Natural killer cell (primary cell): ENCODE data around the gene MTMR3. TPM values are rescaled to one million over a fixed set of nuclear protein-coding genes. Genes with fewer than 3 reads are reported as not detected.

Source experiments
- ATAC-seq, 3 donors: fragments of 150-1000 bp in 2 of 3; fragments of 200-7000 bp in 1 of 3; cut with Tn5 transposase; 1 replicate in 1 of 3; 2 replicates in 2 of 3; pipeline ENCODE4 v1.10.0; 2021; ENCODE audit warnings: mild to moderate bottlenecking in 2 of 3, moderate library complexity in 2 of 3
- DNase-seq, 2 donors: peaks; one replicate each; pipeline versions ENCODE4 v3.0.0 to v3.0.0-alpha.2; 2013 to 2021; ENCODE audit warnings: mixed read lengths in 1 of 2
- H3K27ac ChIP-seq: one replicate; pipeline ENCODE4 v1.5.1; 2013; ENCODE audit warnings: mild to moderate bottlenecking, low read length
- H3K27me3 ChIP-seq: one replicate; pipeline ENCODE4 v1.6.1; 2013; ENCODE audit warnings: low read length; ENCODE audit not compliant: control insufficient read depth, insufficient read depth
- H3K36me3 ChIP-seq: one replicate; pipeline ENCODE4 v1.6.1; 2013; ENCODE audit warnings: low read length; ENCODE audit not compliant: control insufficient read depth, insufficient read depth
- H3K4me1 ChIP-seq: one replicate; pipeline ENCODE4 v1.6.1; 2013; ENCODE audit warnings: low read length; ENCODE audit not compliant: control insufficient read depth, insufficient read depth
- H3K4me3 ChIP-seq: one replicate; pipeline ENCODE4 v1.5.1; 2013; ENCODE audit warnings: low read length
- H3K9me3 ChIP-seq: one replicate; pipeline ENCODE4 v1.6.1; 2013; ENCODE audit warnings: low read length; ENCODE audit not compliant: control insufficient read depth, insufficient read depth
- H3K27ac Mint-ChIP-seq, 2 donors: one replicate each; pipeline ENCODE4 v1.8.0; 2022; ENCODE audit warnings: mild to moderate bottlenecking in 2 of 2, mixed read lengths in 2 of 2, moderate library complexity in 1 of 2
- H3K27me3 Mint-ChIP-seq, 2 donors: one replicate each; pipeline ENCODE4 v1.8.0; 2022; ENCODE audit warnings: low read depth in 2 of 2, mixed read lengths in 2 of 2
- H3K36me3 Mint-ChIP-seq: one replicate; pipeline ENCODE4 v1.8.0; 2022; ENCODE audit warnings: mixed read lengths
- H3K4me1 Mint-ChIP-seq, 2 donors: one replicate each; pipeline ENCODE4 v1.8.0; 2022; ENCODE audit warnings: mixed read lengths in 2 of 2
- H3K4me3 Mint-ChIP-seq: one replicate; pipeline ENCODE4 v1.8.0; 2022; ENCODE audit warnings: mild to moderate bottlenecking, moderate library complexity, mixed read lengths
- H3K9me3 Mint-ChIP-seq, 2 donors: one replicate each; pipeline ENCODE4 v1.8.0; 2022; ENCODE audit warnings: mixed read lengths in 2 of 2
- CTCF ChIP-seq: fragments of 200-600 bp; IDR thresholded peaks from one replicate; pipeline ENCODE4 v1.8.0; 2022; ENCODE audit warnings: antibody characterized with exemption
- WGBS: methylation state at CpG from one replicate; pipeline ENCODE4 v1.1.7; 2013; ENCODE audit warnings: missing lambda C conversion rate; ENCODE audit not compliant: insufficient coverage; 5-methylcytosine and 5-hydroxymethylcytosine counted together
- intact Hi-C: fragments of 100-400 bp; cut with micrococcal nuclease; formaldehyde crosslinking; loops from one replicate; pipeline ENCODE4 v1.14.2; 2022
- total RNA-seq, 4 donors: library from RNA; stranded (reverse); fragments of 120-200 nt in 1 of 4; gene quantifications; one replicate each; pipeline versions ENCODE4 v1.2.3 to v1.2.4, GENCODE V29; 2013 to 2022

The MTMR3 gene
- total RNA-seq, 3 donors from 2014 or later (not counting 1 experiment from before 2014, with no cell fraction given): 62.1 to 83.4 (median 75.6) TPM

- Histone ChIP-seq H3K27ac (no peak overlapping the region), H3K4me3 (no peak overlapping the region), H3K27me3 (peaks cover 3% of the 10 kb centered on the region), H3K9me3 (no peaks in the 10 kb centered on the region), H3K4me1 (no peaks in the 10 kb centered on the region), H3K36me3 (no peaks in the 10 kb centered on the region)
- Mint-ChIP-seq H3K36me3 (peaks cover 9% of the 10 kb centered on the region), H3K4me3 (no peak overlapping the region), H3K4me1 (no peaks in the 10 kb centered on the region), H3K27ac (no peak overlapping the region), H3K9me3 (peaks cover 8% of the 10 kb centered on the region in 2 donors), H3K27me3 (peaks cover 20 to 22% of the 10 kb centered on the region in 2 donors)
- WGBS: 92% methylated on average over 1 of the region's 1 CpG
- no peak for ATAC-seq
- TF ChIP-seq CTCF: no peak
- no peak for DNase-seq
- intact Hi-C loops: no loop called here
Measured at GRCh38 chr22:30062950-30063349, 180.0 kb downstream of the MTMR3 start.

GRCh38 chr22:30064172-30064571 is 181.2 kb downstream of the MTMR3 start:
- Mint-ChIP-seq H3K27me3 (peaks cover 11 to 16% of the 10 kb centered on the region in 2 donors), H3K4me1 (no peaks in the 10 kb centered on the region), H3K4me3 (no peak overlapping the region), H3K9me3 (peaks cover 8% of the 10 kb centered on the region in 2 donors), H3K27ac (no peak overlapping the region), H3K36me3 (peaks cover 9% of the 10 kb centered on the region)
- no peak for DNase-seq
- Histone ChIP-seq H3K4me1 (no peaks in the 10 kb centered on the region), H3K9me3 (no peaks in the 10 kb centered on the region), H3K27ac (no peak overlapping the region), H3K27me3 (no peaks in the 10 kb centered on the region), H3K4me3 (no peak overlapping the region), H3K36me3 (no peaks in the 10 kb centered on the region)
- no peak for TF ChIP-seq CTCF
- no peak for ATAC-seq
- intact Hi-C loops: no loop called here

GRCh38 chr22:30073743-30074142 is 190.8 kb downstream of the MTMR3 start:
- no peak for TF ChIP-seq CTCF
- DNase-seq (no peak), ATAC-seq (no peak)
- Mint-ChIP-seq H3K9me3 (no peaks in the 10 kb centered on the region), H3K27me3 (peaks cover 23 to 45% of the 10 kb centered on the region in 2 donors), H3K27ac (no peak overlapping the region), H3K4me3 (no peak overlapping the region), H3K36me3 (no peaks in the 10 kb centered on the region), H3K4me1 (peaks cover 0 to 2% of the 10 kb centered on the region in 2 donors)
- intact Hi-C loops: no loop called here
- Histone ChIP-seq H3K27me3 (no peaks in the 10 kb centered on the region), H3K36me3 (no peaks in the 10 kb centered on the region), H3K9me3 (no peaks in the 10 kb centered on the region), H3K4me1 (no peaks in the 10 kb centered on the region), H3K27ac (no peak overlapping the region), H3K4me3 (no peak overlapping the region)
- 76% methylated on average over 2 of the region's 2 CpGs for WGBS

GRCh38 chr22:30074147-30074546 is 191.2 kb downstream of the MTMR3 start:
- Histone ChIP-seq H3K27me3 (no peaks in the 10 kb centered on the region), H3K9me3 (no peaks in the 10 kb centered on the region), H3K27ac (no peak overlapping the region), H3K4me1 (no peaks in the 10 kb centered on the region), H3K4me3 (no peak overlapping the region), H3K36me3 (no peaks in the 10 kb centered on the region)
- Mint-ChIP-seq H3K4me1 (peaks cover 0 to 4% of the 10 kb centered on the region in 2 donors), H3K27ac (no peak overlapping the region), H3K36me3 (no peaks in the 10 kb centered on the region), H3K9me3 (no peaks in the 10 kb centered on the region), H3K27me3 (peaks cover 27 to 49% of the 10 kb centered on the region in 2 donors), H3K4me3 (no peak overlapping the region)
- intact Hi-C loops: no loop called here
- 64% methylated on average over 2 of the region's 3 CpGs for WGBS
- TF ChIP-seq CTCF: no peak
- no peak for ATAC-seq
- DNase-seq: no peak
